GM21528 (cell line): ENCODE results near the gene AZIN2.
A peak's percentile ranks its signal among the peaks of the same experiment; 100 is the strongest.
"Not testable (repeated sequence)": the region's sequence is repeated elsewhere in the genome, so short reads cannot be mapped to it uniquely, and the experiment has no call there.

Source experiments
- ATAC-seq: cut with Tn5 transposase; IDR thresholded peaks from one replicate; pipeline ENCODE4 v1.9.1; 2021; ENCODE audit warnings: mild to moderate bottlenecking, moderate library complexity; ENCODE audit not compliant: unreplicated experiment, low FRiP score

Gene AZIN2

GRCh38 chr1:33092438-33092837, 11.5 kb downstream of the AZIN2 start:
- ATAC-seq, result no peak

DNA sequence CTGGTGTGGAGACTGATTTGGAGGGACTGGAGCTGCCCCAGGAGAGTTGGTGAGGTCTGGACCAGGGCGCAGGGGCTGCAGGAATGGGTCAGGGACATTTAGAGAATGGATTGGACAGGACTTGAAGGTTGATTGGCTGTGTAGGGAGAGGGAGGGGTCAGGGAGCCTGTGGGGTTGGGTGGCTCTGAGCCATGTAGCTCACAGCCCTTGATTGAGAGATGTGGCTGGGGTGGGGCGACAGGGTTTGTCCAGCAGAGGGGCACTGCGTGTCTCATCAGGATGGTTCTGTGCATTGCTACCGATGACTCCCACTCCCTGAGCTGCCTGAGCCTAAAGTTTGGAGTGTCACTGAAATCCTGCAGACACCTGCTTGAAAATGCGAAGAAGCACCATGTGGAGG, 12.1 kb downstream of the AZIN2 start:
- no peak for ATAC-seq

DNA sequence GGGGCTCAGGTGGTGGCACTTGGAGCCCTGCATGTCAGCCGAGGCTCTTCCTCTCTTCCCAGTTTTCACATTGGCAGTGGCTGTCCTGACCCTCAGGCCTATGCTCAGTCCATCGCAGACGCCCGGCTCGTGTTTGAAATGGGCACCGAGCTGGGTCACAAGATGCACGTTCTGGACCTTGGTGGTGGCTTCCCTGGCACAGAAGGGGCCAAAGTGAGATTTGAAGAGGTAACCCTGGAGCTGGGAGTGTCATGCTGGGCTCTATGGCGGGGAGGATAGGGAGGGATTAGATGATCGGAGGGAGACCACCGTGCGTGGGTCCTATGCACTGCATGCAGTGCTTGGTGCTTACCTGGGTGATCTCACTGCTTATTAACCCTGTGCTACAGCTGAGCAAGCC, 13.5 kb downstream of the AZIN2 start:
- no peak for ATAC-seq

GRCh38 chr1:33094971-33095604, 14.1 kb downstream of the AZIN2 start:
- no peak for ATAC-seq

DNA sequence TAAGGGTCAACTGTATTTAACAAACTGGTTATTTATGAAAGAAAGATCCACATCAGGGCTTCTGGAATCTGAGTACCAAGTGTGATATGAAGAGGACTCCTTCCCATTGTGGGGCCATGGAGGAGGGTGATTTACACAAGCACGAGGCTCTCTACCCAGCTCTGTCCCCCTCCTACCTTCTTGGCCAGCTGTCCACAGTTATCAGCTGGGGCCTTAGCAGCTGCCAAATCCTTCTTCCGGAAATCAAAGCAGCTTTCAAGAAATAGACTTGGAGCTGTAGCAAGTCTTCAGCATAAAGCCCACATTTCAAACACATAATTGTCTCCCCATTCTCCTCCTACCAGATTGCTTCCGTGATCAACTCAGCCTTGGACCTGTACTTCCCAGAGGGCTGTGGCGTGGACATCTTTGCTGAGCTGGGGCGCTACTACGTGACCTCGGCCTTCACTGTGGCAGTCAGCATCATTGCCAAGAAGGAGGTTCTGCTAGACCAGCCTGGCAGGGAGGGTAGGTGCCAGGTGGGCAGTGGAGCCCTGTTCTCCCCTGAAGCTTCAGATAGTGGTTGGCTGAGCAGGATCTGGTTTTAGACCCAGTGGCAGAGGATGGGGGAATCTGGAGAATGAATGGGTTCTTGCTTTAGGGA, 15.5 kb downstream of the AZIN2 start:
- no peak for ATAC-seq

- no peak for ATAC-seq
Measured at GRCh38 chr1:33097137-33097611, 16.2 kb downstream of the AZIN2 start.

DNA sequence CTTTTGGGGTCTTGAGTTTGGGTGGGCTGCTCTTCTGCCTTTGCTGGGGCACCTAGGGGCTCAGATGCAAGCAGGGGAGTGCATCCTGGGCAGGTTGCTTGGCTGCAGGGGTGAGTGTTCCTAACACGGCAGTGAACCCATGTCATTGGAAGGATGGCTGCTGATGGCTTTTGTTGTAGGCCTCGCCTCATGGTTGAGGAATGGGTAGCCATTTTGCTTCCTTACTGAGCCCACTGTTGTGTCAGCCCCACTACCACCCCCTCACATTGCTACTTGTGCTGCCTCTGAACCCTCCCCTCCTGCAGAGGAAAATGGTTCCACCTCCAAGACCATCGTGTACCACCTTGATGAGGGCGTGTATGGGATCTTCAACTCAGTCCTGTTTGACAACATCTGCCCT, 16.8 kb downstream of the AZIN2 start:
- no peak for ATAC-seq

DNA sequence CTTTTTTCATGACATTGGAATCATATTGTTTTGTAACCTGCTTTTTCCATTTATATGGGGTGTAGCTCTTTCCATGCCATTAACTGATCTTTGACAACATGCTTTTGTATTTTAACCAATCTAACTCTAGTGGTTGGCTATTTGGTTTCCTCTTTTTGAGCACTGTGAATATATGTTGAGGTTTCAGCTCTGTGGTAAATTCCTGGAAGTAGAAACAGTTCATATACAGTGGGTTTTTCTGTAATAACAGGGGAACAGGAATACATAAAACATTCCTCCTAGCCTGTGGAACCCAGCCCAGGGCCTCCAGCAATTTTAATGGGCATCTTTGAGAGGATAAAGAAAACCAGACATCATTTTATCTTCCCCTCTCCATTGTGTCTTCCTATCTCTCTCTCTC, 17.4 kb downstream of the AZIN2 start:
- ATAC-seq, result no peak

DNA sequence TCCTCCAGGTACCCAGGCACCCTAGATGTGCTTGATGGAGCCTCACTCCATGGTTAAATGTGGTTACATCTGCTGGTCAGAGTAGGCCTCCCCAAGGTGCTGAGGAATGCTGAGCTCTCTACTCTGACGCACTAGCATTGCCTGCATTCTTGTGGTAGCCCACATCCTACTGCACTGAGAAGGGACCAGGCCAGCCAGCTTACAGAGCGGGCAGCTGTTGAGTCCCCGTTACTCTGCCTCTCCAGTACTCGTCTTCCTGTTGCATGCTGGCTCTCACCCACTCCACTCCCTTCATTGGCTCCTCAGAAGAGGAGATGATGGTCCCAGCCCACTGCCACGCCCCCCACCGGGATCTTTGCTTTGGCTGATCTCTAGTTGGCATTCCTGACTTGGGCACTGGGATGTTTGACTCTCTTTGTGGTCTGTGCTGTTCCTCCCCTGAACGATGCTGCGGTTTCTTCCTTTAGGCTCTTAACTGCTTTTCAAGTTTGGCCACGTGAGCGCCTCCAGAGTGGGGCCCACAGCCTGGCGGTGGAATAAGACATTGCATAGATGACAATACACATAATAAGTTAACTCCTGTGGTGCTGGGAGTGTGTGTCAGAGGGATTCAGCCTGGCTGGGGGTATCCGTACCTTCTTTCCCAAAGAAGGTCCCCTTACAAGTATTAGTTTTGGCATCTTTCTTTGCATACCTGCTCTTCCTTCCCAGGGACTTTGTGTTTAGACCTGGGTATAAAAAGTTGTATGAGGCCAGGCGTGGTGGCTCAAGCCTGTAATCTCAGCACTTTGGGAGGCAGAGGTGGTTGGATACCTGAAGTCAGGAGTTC, 18.6 kb downstream of the AZIN2 start:
- ATAC-seq, result peak; percentile 72

DNA sequence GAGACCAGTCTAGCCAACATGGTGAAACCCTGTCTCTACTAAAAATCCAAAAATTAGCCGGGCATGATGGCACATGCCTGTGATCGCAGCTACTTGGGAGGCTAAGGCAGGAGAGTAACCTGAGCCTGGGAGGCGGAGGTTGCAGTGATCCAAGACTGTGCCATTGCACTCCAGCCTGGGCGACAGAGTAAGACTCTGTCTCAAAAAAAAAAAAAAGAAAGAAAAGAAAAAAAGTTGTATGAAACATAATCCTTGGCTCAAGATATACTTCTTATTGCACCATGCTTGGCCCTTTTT, 19.1 kb downstream of the AZIN2 start:
- ATAC-seq, result not testable (repeated sequence)

DNA sequence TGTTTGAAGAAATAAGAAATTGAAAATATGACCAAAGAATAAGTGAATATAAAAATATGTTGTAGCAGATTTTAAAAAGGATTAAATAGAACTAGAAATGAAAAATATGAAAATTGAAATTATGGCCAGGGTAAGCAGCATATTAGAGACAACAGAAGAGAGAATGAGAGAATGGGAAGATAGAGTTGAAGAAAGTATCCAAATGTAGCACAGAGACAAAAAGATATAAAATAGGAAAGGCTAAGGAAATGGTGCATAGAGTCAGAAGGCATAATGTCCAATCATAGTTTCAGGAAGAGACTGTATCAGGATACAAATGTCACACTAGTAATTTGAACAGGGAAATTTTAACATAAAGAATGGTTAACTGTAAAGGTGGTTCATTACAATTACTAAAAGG, 29.5 kb downstream of the AZIN2 start:
- no peak for ATAC-seq

GRCh38 chr1:33111965-33112364, 31.0 kb downstream of the AZIN2 start:
- ATAC-seq, result no peak

- no peak for ATAC-seq
Measured at GRCh38 chr1:33117440-33118085, 36.6 kb downstream of the AZIN2 start.

GRCh38 chr1:33118274-33118673, 37.3 kb downstream of the AZIN2 start:
- ATAC-seq, result no peak

DNA sequence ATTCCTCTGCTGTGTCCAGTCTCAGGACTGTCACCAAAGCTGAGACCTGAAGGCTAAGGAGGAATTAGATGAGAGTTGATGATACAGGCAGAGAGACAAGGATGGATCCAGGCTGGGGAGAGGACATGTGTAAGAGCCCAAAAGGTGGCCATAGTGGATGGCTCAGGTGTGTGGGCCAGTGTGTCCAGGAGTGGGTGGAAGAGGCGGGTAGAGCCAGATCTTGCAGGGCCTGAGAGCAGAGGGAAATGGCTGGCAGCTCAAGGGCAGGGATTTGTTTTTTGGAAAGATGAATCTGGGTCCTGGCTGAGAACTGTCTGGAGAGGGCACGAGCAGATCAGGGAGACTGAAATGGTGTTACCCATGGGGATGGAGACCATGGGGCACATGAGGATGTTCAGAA, 38.1 kb downstream of the AZIN2 start:
- ATAC-seq, result no peak

GRCh38 chr1:33119532-33120217, 38.7 kb downstream of the AZIN2 start:
- no peak for ATAC-seq

- no peak for ATAC-seq
Measured at GRCh38 chr1:33120436-33121231, 39.7 kb downstream of the AZIN2 start.

DNA sequence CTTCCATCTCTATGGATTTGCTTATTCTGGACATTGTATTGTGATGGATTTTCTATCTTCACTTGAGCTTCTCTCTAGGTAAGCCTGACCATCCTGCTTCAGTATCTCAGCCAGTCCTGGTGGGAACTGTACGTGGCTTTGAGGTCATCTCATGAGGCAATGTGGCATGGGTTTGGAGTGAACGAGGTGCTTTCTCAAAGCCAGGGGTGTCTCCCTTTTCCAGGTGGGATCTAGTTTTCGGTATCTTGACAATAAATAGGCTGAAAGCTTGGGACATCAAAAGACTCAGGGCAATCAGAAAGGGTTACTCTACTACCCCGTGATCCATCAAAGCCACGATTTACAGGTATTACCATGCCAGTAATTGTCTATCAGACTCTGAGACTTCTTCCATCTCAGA, 40.8 kb downstream of the AZIN2 start:
- ATAC-seq, result no peak

- ATAC-seq, result no peak
Measured at GRCh38 chr1:33122483-33123178, 41.7 kb downstream of the AZIN2 start.
